Measurements from ENCODE around the gene GJA9.
"Not testable (repeated sequence)": the region's sequence is repeated elsewhere in the genome, so short reads cannot be mapped to it uniquely, and the experiment has no call there.

The GJA9 gene

GRCh38 chr1:38873027-38873969 lies 8.1 kb downstream of the GJA9 start, which contains the start of gene MYCBP:
TSS of gene MYCBP (minus strand) at chr1:38873348. CDS start at chr1:38873305, 43 bp downstream.
- DNase-seq (ENCODE audit: low read depth) = peak; percentile 91

- no peak for DNase-seq (ENCODE audit: low read depth)
These were observed 8.9 kb downstream of the GJA9 start for GRCh38 chr1:38872401-38873026.

- DNase-seq (ENCODE audit: low read depth) = no peak
These were observed 10.4 kb downstream of the GJA9 start for GRCh38 chr1:38870996-38871395.

- DNase-seq (ENCODE audit: low read depth) = no peak
These were observed 14.2 kb downstream of the GJA9 start for GRCh38 chr1:38867208-38867607.

- no peak for DNase-seq (ENCODE audit: low read depth)
These were observed 16.2 kb downstream of the GJA9 start for GRCh38 chr1:38865112-38865715.

- no peak for DNase-seq (ENCODE audit: low read depth)
These were observed 21.0 kb downstream of the GJA9 start for GRCh38 chr1:38860454-38860795.

- peak; percentile 94 for DNase-seq (ENCODE audit: low read depth)
These were observed 21.6 kb downstream of the GJA9 start, which contains the start of gene RRAGC for GRCh38 chr1:38859561-38860453. TSS of gene RRAGC (minus strand) at chr1:38859772. CDS start at chr1:38859646, 126 bp downstream.

- no peak for DNase-seq (ENCODE audit: low read depth)
These were observed 22.4 kb downstream of the GJA9 start for GRCh38 chr1:38858833-38859560.

- DNase-seq (ENCODE audit: low read depth) = no peak
These were observed 28.6 kb downstream of the GJA9 start for GRCh38 chr1:38852780-38853179.

GRCh38 chr1:38848071-38848470 lies 33.3 kb downstream of the GJA9 start:
- DNase-seq (ENCODE audit: low read depth) = no peak

- no peak for DNase-seq (ENCODE audit: low read depth)
These were observed 35.2 kb downstream of the GJA9 start for GRCh38 chr1:38846210-38846609.

GRCh38 chr1:38845088-38845487 lies 36.3 kb downstream of the GJA9 start:
- not testable (repeated sequence) for DNase-seq (ENCODE audit: low read depth)

GRCh38 chr1:38840281-38840680 lies 41.1 kb downstream of the GJA9 start:
- DNase-seq (ENCODE audit: low read depth) = no peak

- no peak for DNase-seq (ENCODE audit: low read depth)
These were observed 42.0 kb downstream of the GJA9 start for GRCh38 chr1:38839363-38839762.

GRCh38 chr1:38836316-38836715 lies 45.1 kb downstream of the GJA9 start:
- DNase-seq (ENCODE audit: low read depth) = not testable (repeated sequence)

GRCh38 chr1:38834937-38835827 lies 46.2 kb downstream of the GJA9 start:
- DNase-seq (ENCODE audit: low read depth) = no peak

- DNase-seq (ENCODE audit: low read depth) = no peak
These were observed 47.1 kb downstream of the GJA9 start for GRCh38 chr1:38834221-38834782.

GRCh38 chr1:38833146-38833545 lies 48.2 kb downstream of the GJA9 start:
- no peak for DNase-seq (ENCODE audit: low read depth)

GRCh38 chr1:38832370-38832734 lies 49.0 kb downstream of the GJA9 start:
- DNase-seq (ENCODE audit: low read depth) = no peak

Measured in stimulated activated CD8-positive, alpha-beta memory T cell treated with anti-CD3 and anti-CD28 coated beads, Interleukin-15, amount 100 ng/mL, for 24 hours (primary cell).